ENCODE measurements around the gene TADA2A. TPM values are rescaled to one million over a fixed set of nuclear protein-coding genes. Genes with fewer than 3 reads are reported as not detected.

TADA2A gene
- total RNA-seq, 5 donors from 2014 or later (not counting 1 experiment from before 2014, with no cell fraction given): 14.5 to 27.3 (median 21.9) TPM

- Histone ChIP-seq H3K4me3 (ENCODE audit: control insufficient read depth in 1 of 2, extremely low read depth in 1 of 2, low read length in 1 of 2) (no peak overlapping the region), H3K9me3 (no peaks in the 10 kb centered on the region), H3K27ac (ENCODE audit: low read length) (no peak overlapping the region), H3K36me3 (ENCODE audit: control insufficient read depth in 2 of 2, extremely low read depth in 1 of 2, insufficient read depth in 1 of 2, low read length in 1 of 2) (peaks cover 0 to 8% of the 10 kb centered on the region in 2 donors), H3K4me1 (ENCODE audit: control insufficient read depth in 1 of 2, extremely low read depth in 1 of 2, insufficient read depth in 2 of 2, low read length in 2 of 2) (peaks cover 2% of the 10 kb centered on the region in 2 experiments), H3K27me3 (replicated peaks in 1 of 2; ENCODE audit: control insufficient read depth in 2 of 2, extremely low read depth in 1 of 2, insufficient read depth in 2 of 2, low read length in 1 of 2) (no peaks in the 10 kb centered on the region)
- H3K4me1 Mint-ChIP-seq: peaks cover 6% of the 10 kb centered on the region in 3 donors
- WGBS (ENCODE audit: insufficient coverage): 80% methylated on average over 1 of the region's 5 CpGs
- no peak for ATAC-seq (replicated peaks in 1 of 4)
- H3K9me3 Mint-ChIP-seq: no peaks in the 10 kb centered on the region
- DNase-seq: no peak
- peaks cover 10% of the 10 kb centered on the region for H3K36me3 Mint-ChIP-seq
- H3K27me3 Mint-ChIP-seq: no peaks in the 10 kb centered on the region
- H3K4me3 Mint-ChIP-seq: no peak overlapping the region
- CTCF ChIA-PET: no interaction called here
- H3K27ac Mint-ChIP-seq: no peak overlapping the region
- POLR2A ChIA-PET: no interaction called here
Observed at GRCh38 chr17:37483311-37484039, 76.8 kb downstream of the TADA2A start.

GRCh38 chr17:37485938-37486570 is 79.4 kb downstream of the TADA2A start:
- no peaks in the 10 kb centered on the region for H3K36me3 Mint-ChIP-seq
- no peak for DNase-seq
- whole genome bisulfite sequencing (ENCODE audit: insufficient coverage): no CpG with 5 or more reads among the region's 1 CpG
- Histone ChIP-seq H3K9me3 (no peaks in the 10 kb centered on the region), H3K27ac (ENCODE audit: low read length) (no peak overlapping the region), H3K27me3 (replicated peaks in 1 of 2; ENCODE audit: control insufficient read depth in 2 of 2, extremely low read depth in 1 of 2, insufficient read depth in 2 of 2, low read length in 1 of 2) (no peaks in the 10 kb centered on the region), H3K4me3 (ENCODE audit: control insufficient read depth in 1 of 2, extremely low read depth in 1 of 2, low read length in 1 of 2) (no peak overlapping the region), H3K4me1 (ENCODE audit: control insufficient read depth in 1 of 2, extremely low read depth in 1 of 2, insufficient read depth in 2 of 2, low read length in 2 of 2) (peaks cover 4 to 21% of the 10 kb centered on the region in 2 experiments), H3K36me3 (ENCODE audit: control insufficient read depth in 2 of 2, extremely low read depth in 1 of 2, insufficient read depth in 1 of 2, low read length in 1 of 2) (no peaks in the 10 kb centered on the region)
- H3K4me1 Mint-ChIP-seq: peaks cover 19 to 25% (median 23%) of the 10 kb centered on the region in 3 donors
- no peaks in the 10 kb centered on the region for H3K9me3 Mint-ChIP-seq
- POLR2A ChIA-PET: no interaction called here
- no peaks in the 10 kb centered on the region for H3K27me3 Mint-ChIP-seq
- no peak for ATAC-seq (replicated peaks in 1 of 4)
- H3K4me3 Mint-ChIP-seq: no peak overlapping the region
- CTCF ChIA-PET: no interaction called here
- H3K27ac Mint-ChIP-seq: no peak overlapping the region

- H3K27me3 ChIP-seq (replicated peaks in 1 of 2; ENCODE audit: control insufficient read depth in 2 of 2, extremely low read depth in 1 of 2, insufficient read depth in 2 of 2, low read length in 1 of 2): no peaks in the 10 kb centered on the region
- H3K4me1 ChIP-seq (ENCODE audit: control insufficient read depth in 1 of 2, extremely low read depth in 1 of 2, insufficient read depth in 2 of 2, low read length in 2 of 2): peaks cover 4 to 24% of the 10 kb centered on the region in 2 experiments
- 47% methylated on average over 5 of the region's 7 CpGs for WGBS (ENCODE audit: insufficient coverage)
- no peaks in the 10 kb centered on the region for H3K9me3 ChIP-seq
- H3K27ac Mint-ChIP-seq: peak overlapping the region; percentile 89 to 92
- DNase-seq (peak in 1 of 35 experiments; percentile 40), ATAC-seq (replicated peaks in 1 of 4) (no peak)
- H3K4me1 Mint-ChIP-seq: peaks cover 27 to 33% (median 29%) of the 10 kb centered on the region in 3 donors
- H3K27me3 Mint-ChIP-seq: no peaks in the 10 kb centered on the region
- POLR2A ChIA-PET: interaction anchor here (0.6 kb wide), 2 partner anchors 29 to 441 kb away, joined by 3 to 8 read pairs; no protein-coding TSS in a partner anchor
- peak overlapping the region in 1 of 2 donors; percentile 84 for H3K4me3 ChIP-seq (ENCODE audit: control insufficient read depth in 1 of 2, extremely low read depth in 1 of 2, low read length in 1 of 2)
- H3K36me3 ChIP-seq (ENCODE audit: control insufficient read depth in 2 of 2, extremely low read depth in 1 of 2, insufficient read depth in 1 of 2, low read length in 1 of 2): no peaks in the 10 kb centered on the region
- H3K4me3 Mint-ChIP-seq: peak overlapping the region; percentile 87 to 98 (median 94)
- H3K36me3 Mint-ChIP-seq: no peaks in the 10 kb centered on the region
- H3K9me3 Mint-ChIP-seq: no peaks in the 10 kb centered on the region
- no peak overlapping the region for H3K27ac ChIP-seq (ENCODE audit: low read length)
- CTCF ChIA-PET: no interaction called here
Observed at GRCh38 chr17:37488009-37488604, 81.4 kb downstream of the TADA2A start.

- Mint-ChIP-seq H3K4me3 (peak overlapping the region; percentile 87 to 98 (median 94)), H3K27ac (peak overlapping the region; percentile 89 to 92), H3K4me1 (peaks cover 27 to 33% (median 29%) of the 10 kb centered on the region in 3 donors), H3K9me3 (no peaks in the 10 kb centered on the region), H3K36me3 (no peaks in the 10 kb centered on the region), H3K27me3 (no peaks in the 10 kb centered on the region)
- H3K9me3 ChIP-seq: no peaks in the 10 kb centered on the region
- ChIA-PET POLR2A (interaction anchor here (0.6 kb wide), 2 partner anchors 29 to 441 kb away, joined by 3 to 8 read pairs; no protein-coding TSS in a partner anchor), CTCF (interaction anchor here in 1 of 2 donors (0.6 kb wide), 1 partner anchor 796 kb away, joined by 3 read pairs; no protein-coding TSS in a partner anchor)
- peaks cover 4 to 24% of the 10 kb centered on the region in 2 experiments for H3K4me1 ChIP-seq (ENCODE audit: control insufficient read depth in 1 of 2, extremely low read depth in 1 of 2, insufficient read depth in 2 of 2, low read length in 2 of 2)
- H3K27me3 ChIP-seq (replicated peaks in 1 of 2; ENCODE audit: control insufficient read depth in 2 of 2, extremely low read depth in 1 of 2, insufficient read depth in 2 of 2, low read length in 1 of 2): no peaks in the 10 kb centered on the region
- H3K4me3 ChIP-seq (ENCODE audit: control insufficient read depth in 1 of 2, extremely low read depth in 1 of 2, low read length in 1 of 2): peak overlapping the region; percentile 80 to 84
- peak; percentile 24 to 43 (median 34) for ATAC-seq (replicated peaks in 1 of 4)
- WGBS (ENCODE audit: insufficient coverage): under 1% methylated on average over 11 of the region's 25 CpGs
- H3K36me3 ChIP-seq (ENCODE audit: control insufficient read depth in 2 of 2, extremely low read depth in 1 of 2, insufficient read depth in 1 of 2, low read length in 1 of 2): no peaks in the 10 kb centered on the region
- H3K27ac ChIP-seq (ENCODE audit: low read length): peak overlapping the region; percentile 70
- DNase-seq: peak in 34 of 35 experiments; percentile 12 to 67 (median 32)
Observed at GRCh38 chr17:37488607-37489196, 82.0 kb downstream of the TADA2A start.

GRCh38 chr17:37489197-37490001 is 82.7 kb downstream of the TADA2A start, which contains the start of gene DUSP14:
TSS of gene DUSP14 (plus strand) at chr17:37489891. CDS start at chr17:37512273, 22,382 bp downstream.
- Histone ChIP-seq H3K9me3 (no peaks in the 10 kb centered on the region), H3K27ac (ENCODE audit: low read length) (peak within 1 kb of the TSS; percentile 70), H3K36me3 (ENCODE audit: control insufficient read depth in 2 of 2, extremely low read depth in 1 of 2, insufficient read depth in 1 of 2, low read length in 1 of 2) (no peaks in the 10 kb centered on the region), H3K4me3 (ENCODE audit: control insufficient read depth in 1 of 2, extremely low read depth in 1 of 2, low read length in 1 of 2) (peak within 1 kb of the TSS; percentile 80 to 84), H3K4me1 (ENCODE audit: control insufficient read depth in 1 of 2, extremely low read depth in 1 of 2, insufficient read depth in 2 of 2, low read length in 2 of 2) (peaks cover 4 to 24% of the 10 kb centered on the region in 2 experiments), H3K27me3 (replicated peaks in 1 of 2; ENCODE audit: control insufficient read depth in 2 of 2, extremely low read depth in 1 of 2, insufficient read depth in 2 of 2, low read length in 1 of 2) (no peaks in the 10 kb centered on the region)
- CTCF ChIA-PET: interaction anchor here in 1 of 2 donors (0.6 kb wide), 1 partner anchor 795 kb away, joined by 3 read pairs; no protein-coding TSS in a partner anchor
- WGBS (ENCODE audit: insufficient coverage): under 1% methylated on average over 63 of the region's 100 CpGs
- Mint-ChIP-seq H3K4me1 (peaks cover 27 to 33% (median 29%) of the 10 kb centered on the region in 3 donors), H3K27me3 (no peaks in the 10 kb centered on the region), H3K36me3 (no peaks in the 10 kb centered on the region), H3K4me3 (peak within 1 kb of the TSS; percentile 94 to 98 (median 95)), H3K27ac (peak within 1 kb of the TSS; percentile 92 to 96), H3K9me3 (no peaks in the 10 kb centered on the region)
- peak; percentile 84 to 88 (median 88) for ATAC-seq (replicated peaks in 1 of 4)
- POLR2A ChIA-PET: no interaction called here
- DNase-seq: peak; percentile 62 to 93 (median 80)

Data from T-cell (primary cell).